HL-60 (cell line): ENCODE results near the gene MTHFD1L.

Source experiments
- DNase-seq, 2 experiments: peaks; one replicate each; pipeline ENCODE4 v3.0.0-alpha.2; 2010 to 2020; ENCODE audit warnings: low read depth in 1 of 2, low spot score in 1 of 2
- H3K27ac ChIP-seq: fragments of 250-450 bp; sonication (Bioruptor Pico); replicated peaks from 2 replicates; pipeline ENCODE4 v1.5.1; 2020; ENCODE audit warnings: mild to moderate bottlenecking, moderate library complexity
- H3K27me3 ChIP-seq: fragments of 250-450 bp; sonication (Bioruptor Pico); 2 replicates; pipeline ENCODE4 v1.5.1; 2021; ENCODE audit warnings: mild to moderate bottlenecking, moderate library complexity; ENCODE audit not compliant: insufficient read depth, poor library complexity, severe bottlenecking
- H3K4me3 ChIP-seq: replicated peaks from 2 replicates; pipeline ENCODE4 v1.5.1; 2011; ENCODE audit warnings: mild to moderate bottlenecking, control low read depth, low read length; ENCODE audit not compliant: insufficient read depth
- CTCF ChIP-seq: IDR thresholded peaks from one replicate; pipeline ENCODE4 v1.5.1; 2011; ENCODE audit warnings: low read length, control low read depth, inconsistent platforms; ENCODE audit not compliant: insufficient read depth
- GABPA ChIP-seq: IDR thresholded peaks from 2 replicates; pipeline ENCODE4 v1.6.1; 2012; ENCODE audit warnings: low read depth
- POLR2AphosphoS5 ChIP-seq: IDR thresholded peaks from 2 replicates; pipeline ENCODE4 v1.6.1; 2012; ENCODE audit warnings: low read depth
- REST ChIP-seq: IDR thresholded peaks from 2 replicates; pipeline ENCODE4 v1.6.1; 2012; ENCODE audit warnings: low read depth; ENCODE audit not compliant: insufficient replicate concordance
- SPI1 ChIP-seq: IDR thresholded peaks from 2 replicates; pipeline ENCODE4 v1.6.1; 2012; ENCODE audit warnings: low read depth, mild to moderate bottlenecking, borderline replicate concordance

Gene MTHFD1L

DNA sequence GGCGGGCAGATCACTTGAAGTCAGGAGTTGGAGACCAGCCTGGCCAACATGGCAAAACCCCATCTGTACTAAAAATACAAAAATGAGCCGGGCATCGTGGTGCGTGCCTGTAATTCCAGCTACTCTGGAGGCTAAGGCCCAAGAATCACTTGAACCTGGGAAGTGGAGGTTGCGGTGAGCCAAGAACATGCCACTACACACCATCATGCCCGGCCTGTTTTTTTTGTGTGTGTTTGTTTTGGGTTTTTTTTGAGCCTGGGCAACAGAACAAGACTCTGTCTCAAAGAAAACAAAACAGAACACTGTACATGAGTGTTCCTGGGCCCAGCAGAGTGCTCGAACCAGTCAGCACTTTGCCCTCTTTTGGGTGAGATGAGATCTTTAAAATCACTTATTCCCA, 159.1 kb downstream of the MTHFD1L start:
- Histone ChIP-seq H3K4me3 (no peak overlapping the region), H3K27me3 (no peaks in the 10 kb centered on the region), H3K27ac (no peak overlapping the region)
- DNase-seq = no peak
- no peak for TF ChIP-seq GABPA
- no peak for TF ChIP-seq SPI1
- TF ChIP-seq CTCF = no peak
- no peak for TF ChIP-seq POLR2AphosphoS5
- no peak for TF ChIP-seq REST

DNA sequence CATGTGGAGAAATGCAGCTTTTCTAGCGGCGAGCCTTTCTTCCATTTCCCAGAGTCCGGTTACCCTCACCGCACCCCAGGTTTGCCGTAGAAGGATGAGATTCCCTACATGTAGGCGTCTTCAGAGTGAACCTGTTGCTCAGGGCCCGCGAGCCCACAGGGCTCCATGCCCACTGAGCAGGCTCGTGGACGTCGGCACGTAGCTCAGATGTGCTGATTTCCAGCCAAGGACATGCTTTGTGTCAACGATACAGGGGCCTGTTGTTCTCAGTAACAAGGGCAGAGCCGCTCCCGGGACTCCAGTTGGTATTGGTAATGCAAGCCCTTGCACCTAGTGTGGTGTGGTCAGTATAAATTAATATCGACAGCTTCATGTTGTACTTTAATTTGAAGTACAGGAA, 159.6 kb downstream of the MTHFD1L start:
- no peaks in the 10 kb centered on the region for H3K27me3 ChIP-seq
- no peak overlapping the region for H3K4me3 ChIP-seq
- DNase-seq = no peak
- no peak overlapping the region for H3K27ac ChIP-seq
- TF ChIP-seq POLR2AphosphoS5 = no peak
- no peak for TF ChIP-seq CTCF
- no peak for TF ChIP-seq GABPA
- no peak for TF ChIP-seq REST
- TF ChIP-seq SPI1 = no peak

DNA sequence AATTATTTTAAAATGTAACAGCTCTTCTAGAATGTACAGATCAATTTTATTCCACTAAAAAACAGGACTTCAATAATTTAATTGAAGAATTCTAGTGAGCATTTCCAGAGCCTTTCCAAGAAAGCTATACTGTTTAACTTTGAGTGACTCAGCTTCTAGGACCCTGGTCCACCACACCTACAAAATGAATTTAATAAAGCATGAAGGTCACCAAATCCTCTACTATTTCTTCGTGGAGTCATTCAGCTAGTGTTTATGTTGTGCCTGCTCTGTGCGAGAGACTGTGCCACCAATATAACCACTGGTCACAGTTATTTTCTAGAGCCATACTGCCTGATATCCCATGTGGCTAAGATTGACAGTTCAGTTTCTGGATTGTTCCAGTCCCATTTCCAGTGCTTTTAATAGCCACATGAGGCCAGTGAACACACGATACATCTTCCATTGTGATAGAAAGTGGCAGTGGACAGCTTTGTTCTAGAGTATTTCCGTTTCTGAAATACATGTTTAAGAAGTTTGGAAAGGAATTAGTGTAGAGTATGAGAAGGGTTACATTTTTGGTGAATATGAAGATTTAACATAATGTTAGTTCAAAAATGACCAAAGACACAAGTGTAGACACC, 160.7 kb downstream of the MTHFD1L start:
- TF ChIP-seq CTCF (no peak), GABPA (no peak), SPI1 (no peak), POLR2AphosphoS5 (no peak), REST (no peak)
- Histone ChIP-seq H3K4me3 (no peak overlapping the region), H3K27me3 (no peaks in the 10 kb centered on the region), H3K27ac (no peak overlapping the region)
- DNase-seq = no peak
